SK-N-MC (cell line): ENCODE data around the gene MISP.

Experiments used
- DNase-seq: peaks from one replicate; pipeline ENCODE4 v3.0.0-alpha.2; 2011; ENCODE audit warnings: low read depth, low spot score
- H3K27ac ChIP-seq: fragments of 200-600 bp; sonication (generic); 2 replicates; pipeline ENCODE4 v1.5.1; 2016; ENCODE audit warnings: mixed run types
- H3K36me3 ChIP-seq: fragments of 200-600 bp; sonication (generic); 2 replicates; pipeline ENCODE4 v1.6.1; 2017; ENCODE audit warnings: antibody characterized with exemption, low read length, mixed read lengths; ENCODE audit not compliant: insufficient read depth
- H3K4me3 ChIP-seq: fragments of 200-600 bp; sonication (generic); 2 replicates; pipeline ENCODE4 v1.5.1; 2016
- H3K9ac ChIP-seq: fragments of 200-600 bp; sonication (generic); 2 replicates; pipeline ENCODE4 v1.8.0; 2017; ENCODE audit warnings: mixed run types, mixed read lengths; ENCODE audit not compliant: insufficient read length
- H3K9me3 ChIP-seq: fragments of 200-600 bp; sonication (generic); 2 replicates; pipeline ENCODE4 v1.6.1; 2017; ENCODE audit warnings: low read depth, mild to moderate bottlenecking, antibody characterized with exemption, low read length, moderate library complexity, mixed read lengths
- EZH2 ChIP-seq: fragments of 200-600 bp; sonication (generic); IDR thresholded peaks from one replicate; pipeline ENCODE4 v1.6.1; 2017; ENCODE audit warnings: antibody characterized with exemption
- FOXP2 ChIP-seq: optimal IDR thresholded peaks from 2 replicates; pipeline ENCODE3; 2011; ENCODE audit warnings: mild to moderate bottlenecking, moderate library complexity; ENCODE audit not compliant: insufficient read depth; ENCODE audit errors: extremely low read length, control extremely low read depth
- POLR2AphosphoS5 ChIP-seq: IDR thresholded peaks from 2 replicates; pipeline ENCODE4 v1.6.1; 2012; ENCODE audit warnings: mild to moderate bottlenecking, low read depth, low read length, borderline replicate concordance

The MISP gene

GRCh38 chr19:801030-801860 is 50.3 kb downstream of the MISP start:
- peaks cover 82% of the 10 kb centered on the region for H3K36me3 ChIP-seq
- peak overlapping the region; percentile 17; the same call in 1 of the 2 replicates for H3K27ac ChIP-seq
- DNase-seq: no peak
- H3K9me3 ChIP-seq: no peaks in the 10 kb centered on the region
- TF ChIP-seq EZH2: no peak
- no peak for TF ChIP-seq POLR2AphosphoS5
- no peak for TF ChIP-seq FOXP2
- H3K9ac ChIP-seq: peak overlapping the region; percentile 53
- no peak overlapping the region for H3K4me3 ChIP-seq

GRCh38 chr19:801861-802497 is 51.1 kb downstream of the MISP start:
- Histone ChIP-seq H3K36me3 (peaks cover 89% of the 10 kb centered on the region), H3K4me3 (no peak overlapping the region)

GRCh38 chr19:802498-803098 is 51.7 kb downstream of the MISP start:
- H3K4me3 ChIP-seq: no peak overlapping the region
- peak overlapping the region; percentile 17; the same call in 1 of the 2 replicates for H3K27ac ChIP-seq

More at GRCh38 chr19:801861-802497, 51.1 kb downstream of the MISP start:
- no peak for TF ChIP-seq POLR2AphosphoS5
- TF ChIP-seq FOXP2: no peak
- no peak for TF ChIP-seq EZH2
- no peak for DNase-seq
- no peaks in the 10 kb centered on the region for H3K9me3 ChIP-seq
- peak overlapping the region; percentile 10; the same call in 1 of the 2 replicates for H3K27ac ChIP-seq
- H3K9ac ChIP-seq: peak overlapping the region; percentile 53

GRCh38 chr19:803099-803561 is 52.2 kb downstream of the MISP start:
- TF ChIP-seq EZH2: no peak
- TF ChIP-seq POLR2AphosphoS5: no peak
- TF ChIP-seq FOXP2: no peak
- peaks cover 98% of the 10 kb centered on the region for H3K36me3 ChIP-seq
- no peak overlapping the region for H3K9ac ChIP-seq
- H3K4me3 ChIP-seq: no peak overlapping the region
- no peaks in the 10 kb centered on the region for H3K9me3 ChIP-seq
- DNase-seq: no peak
- peak overlapping the region; percentile 17; the same call in 1 of the 2 replicates for H3K27ac ChIP-seq

More at GRCh38 chr19:802498-803098, 51.7 kb downstream of the MISP start:
- TF ChIP-seq EZH2 (no peak), FOXP2 (no peak), POLR2AphosphoS5 (no peak)
- no peak overlapping the region for H3K9ac ChIP-seq
- no peak for DNase-seq
- no peaks in the 10 kb centered on the region for H3K9me3 ChIP-seq
- peaks cover 95% of the 10 kb centered on the region for H3K36me3 ChIP-seq

GRCh38 chr19:803686-804418 is 52.9 kb downstream of the MISP start:
- Histone ChIP-seq H3K9ac (no peak overlapping the region), H3K36me3 (peaks cover 98% of the 10 kb centered on the region), H3K27ac (no peak overlapping the region), H3K9me3 (no peaks in the 10 kb centered on the region), H3K4me3 (no peak overlapping the region)
- TF ChIP-seq FOXP2 (no peak), EZH2 (no peak), POLR2AphosphoS5 (no peak; the same call in 1 of the 2 replicates)
- DNase-seq: no peak

- Histone ChIP-seq H3K27ac (no peak overlapping the region), H3K36me3 (peaks cover 98% of the 10 kb centered on the region), H3K9ac (no peak overlapping the region), H3K4me3 (no peak overlapping the region), H3K9me3 (no peaks in the 10 kb centered on the region)
- no peak for TF ChIP-seq EZH2
- no peak for TF ChIP-seq FOXP2
- no peak for TF ChIP-seq POLR2AphosphoS5
- DNase-seq: no peak
Measured at GRCh38 chr19:804419-805165, 53.7 kb downstream of the MISP start.

- Histone ChIP-seq H3K9ac (no peak overlapping the region), H3K9me3 (no peaks in the 10 kb centered on the region), H3K4me3 (no peak overlapping the region), H3K27ac (no peak overlapping the region), H3K36me3 (peaks cover 98% of the 10 kb centered on the region)
- TF ChIP-seq POLR2AphosphoS5: no peak
- TF ChIP-seq FOXP2: no peak
- no peak for TF ChIP-seq EZH2
- no peak for DNase-seq
Measured at GRCh38 chr19:805166-805551, 54.2 kb downstream of the MISP start.
